Measurements from ENCODE around the gene CTR9.
A peak's percentile ranks its signal among the peaks of the same experiment; 100 is the strongest.

CTR9 gene

DNA sequence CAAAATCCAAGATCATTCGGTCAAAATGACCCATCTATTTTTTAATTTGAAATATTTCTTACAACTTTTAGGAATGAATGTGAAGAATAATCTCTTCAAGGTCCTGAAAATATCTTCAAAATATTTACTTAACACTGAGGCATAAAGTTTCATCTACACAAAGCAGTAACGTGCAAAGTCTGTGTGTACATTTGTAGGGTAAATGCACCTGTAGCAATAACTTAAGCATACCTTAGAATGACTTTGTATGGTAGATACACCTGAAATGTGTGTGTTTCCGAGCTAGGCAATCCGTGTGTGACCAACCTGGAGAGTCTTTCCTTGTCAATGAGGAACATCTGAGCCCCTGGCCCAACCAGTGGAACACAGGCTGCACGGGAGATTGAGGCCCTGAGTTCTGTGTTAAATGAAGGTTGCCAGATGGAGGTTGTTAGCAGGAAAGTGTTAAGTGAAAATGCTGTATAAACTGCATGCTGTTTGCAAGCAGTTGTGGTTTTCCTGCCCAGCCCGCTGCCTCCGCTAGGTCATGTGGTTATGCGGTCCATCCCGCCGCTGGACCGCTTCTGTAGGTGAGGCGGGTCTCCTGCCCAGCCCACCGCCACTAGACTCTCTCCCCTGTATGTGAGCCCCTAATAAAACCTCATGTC is 7.6 kb upstream of the CTR9 start:
- DNase-seq: no peak

DNA sequence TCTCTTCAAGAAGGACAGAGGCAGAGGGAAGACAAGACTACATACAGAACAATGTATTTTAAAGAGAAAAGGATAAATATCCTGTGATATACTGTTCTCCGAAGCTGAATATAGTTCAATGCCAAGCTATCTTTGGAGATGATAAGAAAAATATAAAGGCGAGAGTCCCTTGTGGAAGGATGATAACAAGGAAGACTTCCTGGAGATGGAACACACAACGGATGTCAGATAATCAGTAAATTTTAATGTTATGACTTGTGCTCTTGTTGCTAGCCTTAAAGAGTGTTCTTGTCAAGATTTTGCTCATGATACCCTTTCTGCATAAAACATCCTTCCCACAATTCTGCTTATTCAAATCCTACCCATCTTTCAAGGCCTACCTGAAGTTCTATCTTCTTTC is 6.8 kb upstream of the CTR9 start:
- no peak for DNase-seq

- DNase-seq: no peak
These were observed 4.2 kb upstream of the CTR9 start for GRCh38 chr11:10746871-10747270.

DNA sequence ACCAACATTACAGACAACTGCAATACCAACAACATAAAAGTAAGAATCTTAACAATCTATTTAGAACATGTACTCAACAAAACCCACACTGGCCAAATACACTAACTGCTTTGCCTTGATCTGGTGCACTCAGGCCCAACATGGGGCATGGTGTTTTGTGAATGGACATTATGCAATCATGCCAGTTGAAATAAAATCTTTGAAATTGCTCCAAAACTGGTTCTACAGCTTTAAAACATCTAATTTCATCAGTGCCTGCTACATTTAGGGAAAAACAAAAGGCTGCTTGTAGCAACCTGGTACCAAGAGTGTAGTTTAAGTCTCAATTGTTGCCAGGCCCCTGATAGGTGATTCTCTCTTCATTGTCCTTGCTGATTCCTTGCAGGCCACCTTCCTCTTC is 3.3 kb upstream of the CTR9 start:
- no peak for DNase-seq

DNA sequence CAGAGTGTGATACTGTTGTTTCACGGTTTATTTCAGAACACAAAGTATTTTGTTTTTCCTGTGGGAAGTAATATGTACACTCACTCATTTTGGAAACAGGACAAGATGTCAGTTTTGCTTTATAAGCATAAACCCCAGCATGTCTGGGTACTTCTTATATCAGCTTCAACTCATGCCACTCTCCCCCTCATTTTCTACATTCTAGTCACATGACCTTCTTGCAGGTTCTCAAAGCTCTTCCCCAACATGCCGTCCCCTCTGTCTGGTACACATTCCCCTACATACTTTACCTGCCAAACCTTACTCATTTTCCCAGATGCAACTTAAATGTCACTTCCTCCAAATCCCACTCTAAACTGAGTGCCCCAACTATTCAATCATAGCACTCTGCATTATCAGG is 1.6 kb upstream of the CTR9 start:
- DNase-seq: no peak

GRCh38 chr11:10751581-10751940 is 515 bp downstream of the CTR9 start:
- no peak for DNase-seq

DNA sequence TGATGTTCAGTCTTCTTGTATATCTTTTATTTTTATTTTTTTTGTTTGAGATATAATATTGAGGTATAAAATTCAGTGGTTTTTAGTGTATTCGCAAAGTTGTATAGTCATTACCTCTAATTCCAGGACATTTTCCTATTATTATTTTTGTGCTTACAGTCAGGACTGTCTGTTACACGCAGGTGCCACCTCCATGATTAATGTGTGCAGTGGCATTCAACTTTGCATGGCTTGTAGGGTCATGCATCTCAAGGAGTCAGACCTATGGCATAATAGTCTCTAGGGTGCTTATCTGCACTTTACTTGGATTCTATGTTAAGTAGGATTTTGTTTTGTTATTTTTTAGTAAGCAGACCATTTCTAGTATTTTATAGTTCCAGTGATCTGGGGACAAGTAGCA is 1.0 kb downstream of the CTR9 start:
- no peak for DNase-seq

- no peak for DNase-seq
These were observed 1.4 kb downstream of the CTR9 start for GRCh38 chr11:10752486-10752885.

DNA sequence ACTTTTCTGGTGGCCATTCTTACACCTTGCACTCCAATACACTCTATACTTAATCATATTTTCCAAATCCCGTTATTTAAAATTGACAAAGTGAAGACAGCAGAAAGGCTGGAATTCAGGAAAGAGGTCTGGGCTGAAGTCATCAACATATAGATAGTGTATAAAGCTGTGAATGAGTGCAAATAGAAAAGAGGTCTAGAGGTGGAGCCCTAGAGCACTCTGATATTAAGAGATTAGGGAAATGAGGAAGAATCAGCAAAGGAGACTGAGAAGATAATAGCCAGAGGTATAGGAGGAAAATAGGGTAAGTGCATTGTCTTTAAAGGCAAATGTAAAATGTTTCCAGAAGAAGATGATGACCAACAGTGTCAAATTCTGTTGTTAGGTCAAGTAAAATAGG is 7.9 kb downstream of the CTR9 start:
- no peak for DNase-seq

DNA sequence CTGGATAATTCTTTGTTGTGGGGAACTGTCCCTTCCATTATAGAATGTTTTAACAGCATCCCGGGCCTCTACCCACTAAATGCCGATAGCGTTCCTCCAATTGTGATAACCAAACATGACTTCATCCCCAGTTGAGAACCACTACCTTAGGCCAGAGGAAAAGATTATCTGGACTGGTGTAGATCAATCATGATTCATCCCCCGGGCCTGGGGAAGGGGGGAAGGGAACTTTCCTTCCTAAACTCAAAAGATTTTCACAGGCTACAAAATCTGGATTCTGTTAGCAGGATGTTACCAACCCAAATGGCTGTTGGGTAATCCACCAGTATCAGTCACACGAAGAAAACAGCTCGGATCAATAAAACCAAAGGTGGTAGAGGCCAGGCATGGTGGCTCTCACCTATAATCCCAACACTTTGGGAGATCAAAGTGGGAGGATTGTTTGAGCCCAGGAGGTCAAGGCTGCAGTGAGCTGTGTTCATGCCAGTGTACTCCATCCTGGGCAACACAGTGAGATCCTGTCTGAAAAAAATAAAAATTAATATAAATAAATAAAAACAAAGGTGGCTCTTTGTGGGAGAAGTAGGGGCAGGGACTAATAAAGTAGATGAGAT is 10.1 kb downstream of the CTR9 start:
- no peak for DNase-seq

GRCh38 chr11:10762185-10762584 is 11.1 kb downstream of the CTR9 start:
- no peak for DNase-seq

DNA sequence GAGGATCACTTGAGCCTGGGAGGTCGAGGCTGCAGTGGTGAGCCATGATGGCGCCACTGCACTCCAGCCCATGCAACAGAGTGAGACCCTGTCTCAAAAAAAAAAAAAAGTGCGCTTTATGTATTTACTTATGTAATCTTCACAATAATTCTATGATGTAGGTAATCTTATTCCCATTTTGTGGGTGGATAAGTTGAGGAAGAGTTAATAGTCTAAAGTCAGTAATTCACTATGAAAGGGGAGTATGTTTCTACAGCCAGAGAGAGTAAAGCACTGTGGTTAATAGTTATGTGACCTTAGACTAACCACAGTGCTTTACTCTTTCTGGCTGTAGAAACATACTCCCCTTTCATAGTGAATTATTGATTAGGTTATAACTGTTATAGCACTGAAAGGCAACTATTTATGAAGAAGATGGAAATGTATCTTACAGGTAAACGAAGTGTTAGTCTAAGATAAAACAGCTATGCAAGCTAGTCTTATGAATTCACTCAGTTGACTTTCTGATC is 11.9 kb downstream of the CTR9 start:
- DNase-seq: no peak

GRCh38 chr11:10763766-10764165 is 12.7 kb downstream of the CTR9 start:
- no peak for DNase-seq

GRCh38 chr11:10764412-10764811 is 13.4 kb downstream of the CTR9 start:
- DNase-seq: no peak

GRCh38 chr11:10770626-10771254 is 19.7 kb downstream of the CTR9 start:
- DNase-seq: peak; percentile 3

DNA sequence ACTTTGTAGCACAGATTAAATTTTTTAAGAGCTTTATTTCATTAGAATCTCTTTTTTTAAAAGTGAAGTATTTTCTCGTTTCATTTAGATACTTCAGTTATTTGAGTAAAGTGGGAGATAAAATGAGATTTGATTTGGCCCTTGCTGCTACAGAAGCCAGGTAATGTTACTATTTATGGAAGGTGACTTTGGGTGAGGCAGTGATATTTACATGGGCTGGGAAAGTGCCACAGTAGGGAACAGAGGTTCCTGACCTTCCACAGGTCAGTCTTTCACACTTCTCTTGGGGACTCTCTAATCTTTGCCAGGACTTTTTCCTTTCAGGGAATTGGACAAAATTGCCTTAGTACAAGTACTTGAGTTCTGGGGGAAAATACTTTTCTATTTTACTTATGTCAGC is 20.4 kb downstream of the CTR9 start:
- DNase-seq: no peak

- DNase-seq: no peak
These were observed 23.8 kb downstream of the CTR9 start for GRCh38 chr11:10774811-10775210.

DNA sequence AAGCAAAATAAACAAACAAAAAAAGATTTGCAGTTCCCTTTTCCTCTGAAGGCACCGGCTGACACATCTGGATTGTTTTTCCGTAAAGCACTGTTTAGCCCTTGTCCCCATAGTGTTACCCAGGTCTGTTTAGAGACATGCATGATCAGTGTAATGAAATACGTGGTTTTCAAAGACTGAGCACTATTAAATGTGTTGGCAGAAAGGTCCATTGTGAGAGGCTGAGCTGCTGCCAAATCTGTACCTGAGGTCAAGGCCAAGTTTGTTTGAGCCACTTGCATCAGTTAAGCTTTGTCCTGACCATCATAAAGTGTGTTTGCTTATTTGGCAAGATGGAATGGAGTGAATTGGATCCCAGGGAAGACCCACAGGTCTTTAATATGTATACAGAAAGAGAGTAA is 26.3 kb downstream of the CTR9 start:
- DNase-seq: no peak

DNA sequence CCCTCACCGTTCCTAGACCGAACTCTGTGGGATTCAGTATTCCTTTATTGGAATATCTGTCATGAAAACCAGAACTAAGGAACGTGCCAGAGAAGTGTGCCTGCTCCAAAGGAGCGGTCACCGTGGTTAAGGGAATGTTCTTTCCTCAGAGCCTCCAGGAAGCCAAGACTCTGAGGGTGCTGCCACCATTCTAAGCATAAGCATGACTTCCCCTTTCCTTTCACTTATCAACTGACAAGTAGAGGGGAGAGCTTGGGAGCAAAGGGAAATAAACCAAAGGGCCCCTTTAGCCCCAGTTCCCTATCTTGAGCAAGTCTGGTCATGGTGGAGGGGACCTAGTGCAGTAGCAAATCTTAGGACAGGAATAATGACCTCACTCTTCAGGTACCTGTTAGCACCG is 26.8 kb downstream of the CTR9 start:
- no peak for DNase-seq

DNA sequence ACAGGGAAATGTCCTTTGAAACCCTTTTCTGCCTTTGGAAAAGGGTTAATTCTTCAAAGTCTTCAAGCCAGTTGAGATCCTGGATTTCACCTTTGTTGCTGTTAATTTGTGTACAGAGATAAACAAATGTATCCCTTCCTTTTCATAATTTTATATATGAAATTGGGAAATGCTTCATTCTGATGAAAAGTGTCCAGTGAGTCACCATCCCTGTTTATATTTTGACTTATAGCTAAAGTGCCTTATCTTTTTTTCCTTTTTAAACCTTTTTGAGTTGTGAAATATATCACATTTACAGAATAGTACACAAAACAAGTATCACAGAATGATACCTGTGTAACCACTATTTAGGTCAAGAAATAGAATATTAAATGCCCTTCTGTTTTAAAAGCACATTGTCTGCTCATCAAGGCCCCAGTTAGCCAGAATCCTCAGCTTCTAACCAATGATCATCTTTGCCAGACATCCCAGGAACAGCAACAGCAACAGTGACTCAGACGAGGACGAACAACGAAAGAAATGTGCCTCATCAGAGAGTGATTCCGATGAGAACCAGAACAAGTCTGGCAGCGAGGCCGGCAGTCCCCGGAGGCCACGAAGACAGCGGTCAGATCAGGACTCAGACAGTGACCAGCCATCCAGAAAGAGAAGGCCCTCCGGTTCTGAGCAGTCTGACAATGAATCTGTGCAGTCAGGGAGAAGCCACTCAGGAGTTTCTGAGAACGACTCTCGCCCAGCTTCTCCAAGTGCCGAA is 27.3 kb downstream of the CTR9 start:
- DNase-seq: no peak

DNA sequence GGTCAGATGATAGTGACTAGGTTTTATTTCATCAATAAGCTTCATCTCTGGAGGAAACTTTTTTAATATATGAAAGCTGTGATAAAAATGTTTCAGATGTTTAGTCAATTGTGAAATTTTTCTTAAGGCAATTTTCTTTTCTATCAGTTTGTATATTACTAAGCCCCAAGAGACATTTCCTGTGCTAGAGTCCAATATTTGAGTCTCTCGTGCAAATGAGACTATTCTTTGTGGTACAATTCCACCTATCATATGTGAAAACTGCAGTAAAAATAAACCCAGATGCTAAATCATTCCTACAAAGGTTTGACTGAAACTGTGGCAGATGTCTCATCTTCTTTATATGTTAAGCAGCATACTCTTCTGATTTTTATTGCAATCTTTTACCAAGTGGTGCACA is 28.0 kb downstream of the CTR9 start:
- DNase-seq: no peak

GRCh38 chr11:10780040-10780439 is 29.0 kb downstream of the CTR9 start:
- DNase-seq: no peak

- no peak for DNase-seq
These were observed 33.4 kb downstream of the CTR9 start for GRCh38 chr11:10784232-10785145.
